GM18873 (cell line): ENCODE data around the gene DPF1.

ENCODE experiments used
- ATAC-seq: cut with Tn5 transposase; IDR thresholded peaks from one replicate; pipeline ENCODE4 v1.9.1; 2021; ENCODE audit warnings: mild to moderate bottlenecking, moderate library complexity, moderate number of reproducible peaks; ENCODE audit not compliant: unreplicated experiment, low FRiP score

Gene DPF1

GRCh38 chr19:38221919-38222830 is 1.8 kb downstream of the DPF1 start:
- ATAC-seq, result no peak

- ATAC-seq, result no peak
These were observed 2.6 kb downstream of the DPF1 start for GRCh38 chr19:38221421-38221820.

GRCh38 chr19:38219221-38219620 is 4.8 kb downstream of the DPF1 start:
- ATAC-seq, result no peak

GRCh38 chr19:38218204-38218603 is 5.8 kb downstream of the DPF1 start:
- ATAC-seq, result no peak

GRCh38 chr19:38216785-38217641 is 7.0 kb downstream of the DPF1 start:
- ATAC-seq, result no peak

DNA sequence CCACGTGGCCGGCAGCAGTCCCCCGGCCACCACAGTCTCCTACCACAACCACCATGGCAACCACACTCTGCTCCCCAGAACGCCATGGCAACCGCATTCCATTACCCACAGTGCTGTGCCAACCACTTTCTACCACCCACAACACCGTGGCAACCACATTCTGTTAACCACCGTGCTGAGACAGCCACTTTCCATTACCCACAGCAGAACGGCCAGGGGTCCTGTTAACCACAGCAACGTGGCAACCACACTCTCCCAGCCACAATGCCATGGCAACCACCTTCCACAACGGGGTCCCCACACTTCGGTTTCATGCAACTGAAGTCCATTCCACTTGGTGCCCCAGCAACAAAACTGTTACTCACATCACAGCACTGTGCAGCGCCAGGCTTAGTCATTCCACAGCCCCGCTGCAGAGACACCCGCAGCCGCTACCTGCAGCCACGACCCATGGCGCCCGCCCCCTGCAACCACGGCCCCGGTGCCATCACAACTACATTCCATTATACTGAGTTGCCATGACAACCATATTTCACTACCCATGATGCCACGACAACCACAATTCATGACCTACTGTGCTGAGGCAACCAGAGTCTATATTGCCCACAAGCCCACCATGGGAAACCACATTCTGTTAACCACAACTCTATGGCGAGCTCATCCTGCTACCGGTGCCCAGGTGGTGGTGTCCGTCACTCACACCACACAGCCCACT is 10.0 kb downstream of the DPF1 start:
- no peak for ATAC-seq

DNA sequence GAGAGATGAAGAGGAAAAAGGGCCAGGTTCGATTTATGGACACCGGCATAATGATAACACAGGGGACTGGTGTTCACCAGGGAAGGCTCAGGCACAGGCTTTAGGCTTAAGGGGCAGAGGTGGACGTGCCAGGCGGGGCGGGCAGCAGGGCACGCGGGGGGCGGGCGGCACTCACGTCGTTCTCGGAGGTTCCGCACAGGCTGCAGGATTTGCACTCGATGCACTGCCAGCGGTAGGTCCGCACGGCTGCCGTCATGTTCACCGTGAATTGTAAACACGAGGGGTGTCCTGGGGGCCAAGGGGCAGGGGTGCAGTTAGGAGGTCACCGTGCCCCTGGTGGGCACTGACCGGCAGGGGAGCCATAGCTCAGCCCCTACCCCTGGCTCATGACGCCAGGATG is 10.6 kb downstream of the DPF1 start:
- no peak for ATAC-seq

DNA sequence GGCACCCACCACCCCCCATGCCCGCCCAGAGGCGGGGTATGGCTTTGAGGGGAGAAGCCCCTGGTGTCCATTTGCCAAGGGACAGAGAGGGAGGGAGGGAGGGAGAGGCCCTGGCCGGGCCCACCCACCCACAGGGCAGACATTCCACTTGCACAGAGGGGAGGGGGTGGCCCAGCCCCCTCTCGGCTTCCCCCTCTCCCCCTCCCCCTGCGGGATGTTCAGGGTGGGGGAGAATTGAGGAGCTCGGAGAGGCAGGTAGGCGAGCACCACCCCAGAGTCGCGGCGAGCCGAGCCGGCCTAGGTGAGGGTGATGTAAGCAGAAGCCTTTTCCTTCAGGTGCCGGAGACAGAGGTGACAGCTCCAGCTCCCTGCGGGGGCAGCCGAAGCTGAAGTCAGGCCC is 12.3 kb downstream of the DPF1 start:
- ATAC-seq, result no peak

DNA sequence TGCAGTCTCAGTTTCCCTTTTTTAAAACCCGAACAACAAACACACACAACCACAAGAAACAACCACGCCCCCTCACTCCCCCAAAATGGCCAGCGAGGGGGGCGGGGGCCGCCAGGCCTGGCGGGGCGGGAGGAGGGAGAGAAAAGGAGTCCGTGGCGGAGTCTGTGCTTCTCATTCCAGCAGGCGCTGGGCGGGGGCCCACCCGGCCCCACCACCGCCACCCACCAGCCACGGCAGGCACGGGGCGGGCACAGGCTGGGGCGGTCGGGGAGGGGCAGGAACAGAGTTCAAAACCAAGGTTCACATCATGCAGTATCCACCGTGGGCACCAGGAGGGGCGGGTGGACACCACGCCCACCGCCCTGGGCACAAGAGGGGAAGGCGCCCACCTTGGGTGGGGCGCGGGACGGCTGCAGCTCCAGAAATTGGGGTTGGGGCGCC is 12.9 kb downstream of the DPF1 start:
- no peak for ATAC-seq

DNA sequence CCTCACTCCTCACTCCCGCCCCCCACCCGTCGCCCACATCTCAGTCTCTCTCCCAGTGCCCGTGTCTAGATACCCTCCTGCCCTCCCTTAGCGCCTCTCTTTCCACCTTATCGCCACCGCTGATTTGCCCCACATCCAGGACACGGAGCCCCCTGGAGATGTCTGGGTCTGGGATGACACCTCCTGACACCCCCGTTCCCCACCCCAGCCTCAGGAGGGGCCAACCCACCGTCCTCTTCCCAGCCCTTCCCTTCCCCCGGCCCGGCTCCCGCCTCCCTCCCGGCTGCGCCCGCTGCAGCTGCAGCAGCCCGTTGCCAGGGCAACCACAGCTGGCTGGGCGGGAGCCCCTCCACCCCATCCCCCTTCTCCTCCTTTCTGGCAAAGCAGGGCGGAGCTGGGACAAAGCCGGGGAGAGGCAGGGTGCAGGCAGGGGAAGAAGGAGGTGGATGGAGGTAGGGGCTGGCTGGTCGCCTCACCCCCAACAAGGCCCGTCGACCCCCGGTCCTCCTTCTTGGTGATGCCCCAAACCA is 13.5 kb downstream of the DPF1 start:
- no peak for ATAC-seq

DNA sequence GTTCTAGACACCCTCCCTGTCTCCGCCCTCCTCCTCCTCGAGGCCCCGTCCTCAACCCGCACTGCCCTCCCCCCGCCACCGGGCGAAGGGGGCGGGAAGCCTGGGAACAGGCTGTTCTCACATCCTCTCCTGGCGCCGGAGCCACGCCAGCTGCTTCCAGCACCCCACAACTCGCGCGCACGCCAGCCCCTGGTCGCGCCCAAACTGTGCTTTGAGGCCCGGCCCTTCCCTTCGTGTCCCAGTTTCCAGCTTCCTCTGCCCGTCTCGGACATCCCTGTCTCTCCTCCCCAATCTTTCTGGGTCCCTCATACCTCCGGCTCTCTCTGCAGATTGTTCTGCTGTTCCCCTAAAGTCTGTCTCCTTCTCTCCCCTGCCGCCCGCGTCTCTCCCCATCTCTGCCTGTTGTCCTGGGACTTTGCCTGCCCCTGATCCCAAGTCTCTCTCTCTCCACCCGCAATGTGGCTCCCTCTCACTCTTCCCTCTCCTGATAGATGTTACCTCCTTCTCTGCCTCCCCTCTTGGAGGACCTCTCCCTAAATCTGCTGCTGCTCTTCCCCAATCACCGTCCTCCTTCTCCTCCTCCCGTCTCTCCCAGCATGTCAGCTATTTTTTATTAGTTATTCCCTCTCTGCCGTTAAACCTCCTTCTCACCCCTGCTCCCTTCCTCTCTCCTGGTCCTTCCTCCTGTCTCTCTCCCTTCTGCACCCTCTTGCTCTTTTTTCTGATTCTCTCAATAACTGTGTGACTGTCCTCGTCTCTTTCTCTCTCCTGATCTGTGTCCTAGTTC is 14.2 kb downstream of the DPF1 start:
- ATAC-seq, result no peak

DNA sequence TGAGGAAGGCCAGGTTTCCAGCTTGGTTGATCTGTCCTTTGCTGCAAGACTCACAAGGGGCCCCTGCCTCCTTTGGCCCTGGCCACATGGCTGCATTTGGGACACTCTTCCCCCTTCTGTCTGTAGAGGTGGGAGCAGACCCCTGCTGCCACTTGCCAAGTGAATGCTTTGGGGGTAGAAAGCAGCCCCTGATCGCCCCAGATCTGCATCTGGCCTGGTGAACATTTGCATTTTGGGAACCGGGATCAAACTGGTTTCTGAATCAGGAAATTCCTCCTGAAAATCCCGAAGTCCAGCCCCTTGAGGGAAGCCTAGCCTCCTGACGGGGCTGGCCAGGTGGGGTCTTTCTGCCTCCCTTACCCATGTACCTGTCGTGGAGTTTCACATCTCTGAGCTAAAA is 14.9 kb downstream of the DPF1 start:
- ATAC-seq, result no peak

DNA sequence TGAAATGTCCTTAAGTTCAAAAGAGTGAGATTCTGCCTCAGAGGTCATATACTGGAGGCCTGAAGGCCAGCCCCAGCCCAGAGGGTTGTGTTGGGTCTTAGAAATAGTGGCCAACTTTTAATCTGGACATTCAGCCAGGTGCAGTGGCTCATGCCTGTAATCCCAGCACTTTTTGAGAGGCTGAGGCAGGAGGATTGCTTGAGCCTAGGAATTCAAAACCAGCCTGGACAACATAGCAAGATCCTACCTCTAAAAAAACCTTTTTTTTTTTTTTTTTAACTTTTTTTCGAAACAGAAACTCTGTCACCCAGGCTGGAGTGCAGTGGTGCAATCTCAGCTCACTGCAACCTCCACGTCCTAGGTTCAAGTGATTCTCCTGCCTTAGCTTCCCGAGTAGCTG is 15.5 kb downstream of the DPF1 start:
- ATAC-seq, result no peak

GRCh38 chr19:38207543-38207942 is 16.5 kb downstream of the DPF1 start:
- no peak for ATAC-seq

- ATAC-seq, result no peak
These were observed 17.1 kb downstream of the DPF1 start for GRCh38 chr19:38206928-38207327.

GRCh38 chr19:38206006-38206745 is 17.8 kb downstream of the DPF1 start:
- no peak for ATAC-seq

DNA sequence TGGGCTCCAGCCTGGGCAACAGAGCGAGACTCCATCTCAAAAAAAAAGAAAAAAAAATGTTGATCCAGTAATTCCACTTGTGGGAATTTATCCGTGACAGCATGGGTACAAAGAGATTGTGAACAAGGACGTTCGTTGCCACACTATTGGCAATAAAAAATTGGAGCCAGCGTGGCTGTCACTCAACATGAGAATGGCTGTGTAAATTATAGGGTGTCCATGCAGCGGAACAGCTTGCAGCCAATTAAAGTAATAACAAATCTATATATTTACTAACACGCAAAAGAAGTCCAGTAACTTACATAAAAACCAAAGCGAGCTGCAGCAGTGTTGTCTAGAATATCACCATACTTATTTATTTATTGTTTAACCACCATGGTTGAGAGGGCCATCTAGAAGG is 19.3 kb downstream of the DPF1 start:
- no peak for ATAC-seq

GRCh38 chr19:38204096-38204495 is 19.9 kb downstream of the DPF1 start:
- ATAC-seq, result no peak

DNA sequence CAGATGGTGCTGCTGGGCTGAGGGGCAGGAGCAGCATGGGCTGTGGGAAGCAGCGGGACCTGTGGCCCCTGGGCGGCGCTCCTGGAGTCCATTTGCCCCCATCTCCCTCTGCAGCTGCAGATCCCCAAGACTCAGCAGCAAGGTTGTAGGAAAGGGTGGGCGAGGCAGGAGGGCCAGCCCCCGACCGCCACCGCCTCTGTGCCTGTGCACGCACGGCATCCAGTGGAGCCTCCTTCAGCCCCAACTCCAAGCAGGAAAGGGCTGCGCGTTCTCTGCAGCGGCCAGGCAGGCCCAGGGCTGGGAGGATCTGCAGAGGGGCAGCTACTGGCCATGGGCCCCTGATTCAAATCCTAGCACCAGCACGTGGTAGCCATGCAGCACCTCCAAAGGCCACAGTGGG is 20.8 kb downstream of the DPF1 start:
- ATAC-seq, result no peak
